Measurements from ENCODE around the gene NBEAL1.

Gene NBEAL1

GRCh38 chr2:203025592-203025991, 10.9 kb downstream of the NBEAL1 start:
- Histone ChIP-seq H3K36me3 (ENCODE audit: control insufficient read depth in 2 of 2, insufficient read depth in 1 of 2, low read length in 2 of 2) (no peaks in the 10 kb centered on the region), H3K4me3 (ENCODE audit: low read depth, low read length) (no peak overlapping the region), H3K27ac (ENCODE audit: extremely low read depth, low read depth, low read length) (no peak overlapping the region), H3K9me3 (ENCODE audit: control insufficient read depth, insufficient read depth, low read depth, low read length) (no peaks in the 10 kb centered on the region), H3K4me1 (ENCODE audit: control insufficient read depth, insufficient read depth, low read length) (no peaks in the 10 kb centered on the region)
- CTCF ChIA-PET: no interaction called here
- TF ChIP-seq ZNF639 (tag by site-specific recombination; IDR thresholded peaks at IDR 0.05) (no peak), KLF10 (tag by site-specific recombination; IDR thresholded peaks at IDR 0.05) (no peak), ZNF529 (tag by site-specific recombination; IDR thresholded peaks at IDR 0.05; ENCODE audit: insufficient replicate concordance) (no peak), ZBTB11 (tag by site-specific recombination; conservative IDR thresholded peaks at IDR 0.05; ENCODE audit: low read depth) (no peak), ZNF26 (tag by site-specific recombination; IDR thresholded peaks at IDR 0.05) (no peak), RBAK (tag by site-specific recombination; IDR thresholded peaks at IDR 0.05) (no peak), ZNF266 (tag by site-specific recombination; IDR thresholded peaks at IDR 0.05; ENCODE audit: low read depth) (no peak), SCRT2 (tag by site-specific recombination; IDR thresholded peaks at IDR 0.05) (no peak), ZNF629 (tag by site-specific recombination; IDR thresholded peaks at IDR 0.05) (no peak), ZSCAN16 (tag by site-specific recombination; IDR thresholded peaks at IDR 0.05) (no peak), PRDM6 (tag by site-specific recombination; IDR thresholded peaks at IDR 0.05) (no peak), ZNF174 (tag by site-specific recombination; IDR thresholded peaks at IDR 0.05) (no peak), ZNF354C (tag by site-specific recombination; IDR thresholded peaks at IDR 0.05; ENCODE audit: borderline replicate concordance, low read depth) (no peak), ZNF701 (tag by site-specific recombination; IDR thresholded peaks at IDR 0.05) (no peak), ZNF660 (tag by site-specific recombination; IDR thresholded peaks at IDR 0.05) (no peak), ZNF596 (tag by site-specific recombination; IDR thresholded peaks at IDR 0.05) (no peak), MYNN (tag by site-specific recombination; IDR thresholded peaks at IDR 0.05; ENCODE audit: borderline replicate concordance) (no peak), TCF7L2 (IDR thresholded peaks at IDR 0.05; ENCODE audit: borderline replicate concordance, low read depth, low read length) (no peak), REST (tag by site-specific recombination; IDR thresholded peaks at IDR 0.05) (no peak), BCL11B (tag by site-specific recombination; IDR thresholded peaks at IDR 0.05; ENCODE audit: low read depth) (no peak)
- POLR2A ChIA-PET: no interaction called here
